ENCODE results near the gene TAMALIN.
A peak's percentile ranks its signal among the peaks of the same experiment; 100 is the strongest.

TAMALIN gene

DNA sequence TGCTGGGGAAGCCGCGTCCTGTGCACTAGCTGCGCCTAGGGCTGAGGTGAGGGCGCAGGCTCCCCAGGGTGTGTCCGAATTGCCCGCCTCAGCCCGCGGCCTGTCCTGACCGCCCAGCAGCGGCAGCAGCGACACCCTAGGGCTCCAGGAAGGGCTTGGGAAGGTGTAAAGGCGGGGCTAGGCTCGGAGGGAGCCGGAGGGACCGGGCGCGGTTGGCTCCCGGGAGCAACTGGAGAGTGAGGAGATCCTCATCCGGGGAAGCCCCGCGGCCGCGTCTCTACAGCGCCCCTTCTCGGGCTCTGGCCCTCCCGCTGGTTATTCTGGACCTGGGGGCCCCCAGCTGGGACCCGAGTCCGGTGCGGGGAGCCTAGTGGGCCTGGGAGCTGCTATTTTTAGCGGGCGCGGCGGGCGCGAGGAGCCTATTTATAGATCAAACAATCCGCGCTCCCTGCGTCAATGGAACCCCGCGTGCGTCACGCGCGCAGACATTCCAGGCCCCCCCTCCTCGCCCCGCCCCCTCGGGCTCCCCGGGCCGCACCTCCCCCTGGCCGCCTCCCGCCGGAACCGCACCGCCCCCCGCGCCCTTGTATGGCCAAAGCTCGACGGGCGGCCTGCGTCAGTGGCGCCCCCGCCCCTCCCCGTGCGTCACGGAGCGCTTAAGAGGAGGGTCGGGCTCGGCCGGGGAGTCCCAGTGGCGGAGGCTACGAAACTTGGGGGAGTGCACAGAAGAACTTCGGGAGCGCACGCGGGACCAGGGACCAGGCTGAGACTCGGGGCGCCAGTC lies 44.2 kb downstream of the TAMALIN start, which contains the start of gene NR4A1:
NR4A1 (plus strand) TSS at position 685 of the 784 bp plus-strand sequence. CDS start 2,887 bp downstream, outside the sequence.
- Histone ChIP-seq H3K27ac (ENCODE audit: low read depth, low read length) (peak within 1 kb of the TSS; percentile 72), H3K36me3 (ENCODE audit: control insufficient read depth in 5 of 5, insufficient read depth in 5 of 5, low read length in 5 of 5) (peaks cover 0 to 29% (median 19%) of the 10 kb centered on the region in 5 donors), H3K4me3 (ENCODE audit: low read depth in 1 of 5, low read length in 5 of 5) (peak within 1 kb of the TSS; percentile 70 to 89 (median 79)), H3K4me1 (ENCODE audit: control insufficient read depth in 5 of 5, insufficient read depth in 5 of 5, low read length in 5 of 5) (peaks cover 11 to 59% (median 33%) of the 10 kb centered on the region in 5 donors), H3K9me3 (ENCODE audit: control insufficient read depth in 5 of 5, low read length in 5 of 5) (peaks cover 0 to 1% (median 0%) of the 10 kb centered on the region in 5 donors), H3K9ac (ENCODE audit: low read length in 5 of 5) (peak within 1 kb of the TSS; percentile 56 to 86 (median 78)), H3K27me3 (ENCODE audit: control insufficient read depth in 5 of 5, insufficient read depth in 4 of 5, low read length in 5 of 5) (peaks cover 0 to 6% (median 0%) of the 10 kb centered on the region in 5 donors)

DNA sequence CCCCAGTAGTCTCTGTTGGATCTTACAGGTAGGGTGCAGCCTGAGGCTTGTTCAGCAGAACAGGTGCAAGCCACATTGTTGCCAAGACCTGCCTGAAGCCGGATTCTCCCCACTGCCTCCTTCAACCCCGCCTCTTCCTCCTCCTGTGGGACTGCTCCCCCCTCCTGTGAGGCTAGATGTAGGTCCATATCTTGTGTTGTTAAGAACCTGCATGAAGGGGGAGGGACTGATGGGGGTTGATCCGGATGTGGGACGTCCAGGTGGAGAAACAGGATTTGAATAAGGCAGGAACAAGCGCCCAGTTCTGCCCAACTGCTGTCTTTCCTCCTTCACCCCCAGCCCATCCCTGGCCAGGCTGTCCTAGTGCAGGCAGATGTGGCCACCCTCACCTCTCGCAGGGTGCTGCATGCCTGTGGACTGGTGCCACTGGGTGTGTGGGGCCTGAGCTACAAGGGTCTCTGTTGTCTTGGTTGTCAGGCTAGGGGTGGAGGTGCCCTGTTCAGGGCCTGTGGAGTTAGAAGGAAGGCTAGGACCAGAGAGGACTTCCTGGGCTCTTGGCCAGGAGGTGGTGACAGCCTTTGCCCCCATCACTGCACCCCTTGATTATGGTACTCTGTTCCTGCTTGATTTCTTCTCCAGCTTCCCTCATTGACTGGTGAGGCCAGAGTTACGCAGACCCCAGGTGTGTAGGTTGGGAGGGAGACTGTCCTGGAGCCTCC lies 45.9 kb downstream of the TAMALIN start:
- Histone ChIP-seq H3K4me1 (ENCODE audit: control insufficient read depth in 5 of 5, insufficient read depth in 5 of 5, low read length in 5 of 5) (peaks cover 5 to 42% (median 27%) of the 10 kb centered on the region in 5 donors), H3K4me3 (ENCODE audit: low read depth in 1 of 5, low read length in 5 of 5) (peak overlapping the region; percentile 63 to 89 (median 79)), H3K9me3 (ENCODE audit: control insufficient read depth in 5 of 5, low read length in 5 of 5) (no peaks in the 10 kb centered on the region), H3K27ac (ENCODE audit: low read depth, low read length) (peak overlapping the region; percentile 72), H3K9ac (ENCODE audit: low read length in 5 of 5) (peak overlapping the region in 4 of 5 donors; percentile 44 to 71 (median 60)), H3K27me3 (ENCODE audit: control insufficient read depth in 5 of 5, insufficient read depth in 4 of 5, low read length in 5 of 5) (no peaks in the 10 kb centered on the region), H3K36me3 (ENCODE audit: control insufficient read depth in 5 of 5, insufficient read depth in 5 of 5, low read length in 5 of 5) (peaks cover 0 to 46% (median 35%) of the 10 kb centered on the region in 5 donors)

DNA sequence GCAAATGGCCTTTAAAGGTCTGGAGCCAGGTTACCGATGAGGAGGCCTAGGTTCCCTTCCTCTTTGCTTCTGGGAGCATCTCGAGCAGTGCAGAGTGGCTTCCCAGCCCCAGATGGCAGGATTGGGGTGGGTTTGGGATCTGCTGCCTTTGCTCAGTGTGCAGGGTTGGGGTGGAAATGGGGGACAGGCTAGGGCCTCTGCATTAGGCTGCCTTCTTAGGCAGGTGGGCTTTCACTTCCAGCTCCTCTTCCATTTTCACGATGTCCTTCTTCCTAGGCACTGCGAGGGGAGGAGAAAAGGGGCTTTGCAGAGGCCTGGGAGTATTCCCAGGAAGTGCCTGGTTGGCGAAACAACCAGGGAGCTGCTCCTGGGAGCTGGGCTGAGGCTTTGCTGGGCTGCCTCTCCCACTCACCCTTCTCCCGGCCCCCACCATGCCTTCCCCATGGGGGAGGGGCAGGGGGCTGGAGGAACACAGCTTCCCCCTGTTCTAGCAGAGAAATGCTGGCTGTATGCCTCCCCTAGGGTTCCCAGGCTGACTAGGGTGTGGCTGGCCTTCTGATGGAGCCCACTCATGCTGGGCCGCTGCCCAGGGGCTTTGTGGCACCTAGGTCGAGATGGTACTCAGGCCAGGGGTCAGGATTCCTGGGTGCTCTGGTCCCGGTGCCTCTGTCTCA lies 46.9 kb downstream of the TAMALIN start:
- peaks cover 0 to 54% (median 43%) of the 10 kb centered on the region in 5 donors for H3K36me3 ChIP-seq (ENCODE audit: control insufficient read depth in 5 of 5, insufficient read depth in 5 of 5, low read length in 5 of 5)
- no peaks in the 10 kb centered on the region for H3K9me3 ChIP-seq (ENCODE audit: control insufficient read depth in 5 of 5, low read length in 5 of 5)
- H3K27ac ChIP-seq (ENCODE audit: low read depth, low read length), result no peak overlapping the region
- H3K4me3 ChIP-seq (ENCODE audit: low read depth in 1 of 5, low read length in 5 of 5), result peak overlapping the region in 4 of 5 donors; percentile 57 to 89 (median 78)
- H3K27me3 ChIP-seq (ENCODE audit: control insufficient read depth in 5 of 5, insufficient read depth in 4 of 5, low read length in 5 of 5), result no peaks in the 10 kb centered on the region
- H3K4me1 ChIP-seq (ENCODE audit: control insufficient read depth in 5 of 5, insufficient read depth in 5 of 5, low read length in 5 of 5), result peaks cover 5 to 42% (median 27%) of the 10 kb centered on the region in 5 donors
- H3K9ac ChIP-seq (ENCODE audit: low read length in 5 of 5), result peak overlapping the region in 1 of 5 donors; percentile 25

DNA sequence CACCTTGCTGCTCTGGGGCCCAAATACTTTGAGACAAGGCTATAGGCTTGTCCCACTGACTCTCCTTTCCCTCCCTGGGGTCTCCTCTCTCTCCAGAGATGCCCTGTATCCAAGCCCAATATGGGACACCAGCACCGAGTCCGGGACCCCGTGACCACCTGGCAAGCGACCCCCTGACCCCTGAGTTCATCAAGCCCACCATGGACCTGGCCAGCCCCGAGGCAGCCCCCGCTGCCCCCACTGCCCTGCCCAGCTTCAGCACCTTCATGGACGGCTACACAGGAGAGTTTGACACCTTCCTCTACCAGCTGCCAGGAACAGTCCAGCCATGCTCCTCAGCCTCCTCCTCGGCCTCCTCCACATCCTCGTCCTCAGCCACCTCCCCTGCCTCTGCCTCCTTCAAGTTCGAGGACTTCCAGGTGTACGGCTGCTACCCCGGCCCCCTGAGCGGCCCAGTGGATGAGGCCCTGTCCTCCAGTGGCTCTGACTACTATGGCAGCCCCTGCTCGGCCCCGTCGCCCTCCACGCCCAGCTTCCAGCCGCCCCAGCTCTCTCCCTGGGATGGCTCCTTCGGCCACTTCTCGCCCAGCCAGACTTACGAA lies 47.6 kb downstream of the TAMALIN start:
- Histone ChIP-seq H3K27ac (ENCODE audit: low read depth, low read length) (no peak overlapping the region), H3K4me1 (ENCODE audit: control insufficient read depth in 5 of 5, insufficient read depth in 5 of 5, low read length in 5 of 5) (peaks cover 5 to 42% (median 27%) of the 10 kb centered on the region in 5 donors), H3K9ac (ENCODE audit: low read length in 5 of 5) (no peak overlapping the region)

DNA sequence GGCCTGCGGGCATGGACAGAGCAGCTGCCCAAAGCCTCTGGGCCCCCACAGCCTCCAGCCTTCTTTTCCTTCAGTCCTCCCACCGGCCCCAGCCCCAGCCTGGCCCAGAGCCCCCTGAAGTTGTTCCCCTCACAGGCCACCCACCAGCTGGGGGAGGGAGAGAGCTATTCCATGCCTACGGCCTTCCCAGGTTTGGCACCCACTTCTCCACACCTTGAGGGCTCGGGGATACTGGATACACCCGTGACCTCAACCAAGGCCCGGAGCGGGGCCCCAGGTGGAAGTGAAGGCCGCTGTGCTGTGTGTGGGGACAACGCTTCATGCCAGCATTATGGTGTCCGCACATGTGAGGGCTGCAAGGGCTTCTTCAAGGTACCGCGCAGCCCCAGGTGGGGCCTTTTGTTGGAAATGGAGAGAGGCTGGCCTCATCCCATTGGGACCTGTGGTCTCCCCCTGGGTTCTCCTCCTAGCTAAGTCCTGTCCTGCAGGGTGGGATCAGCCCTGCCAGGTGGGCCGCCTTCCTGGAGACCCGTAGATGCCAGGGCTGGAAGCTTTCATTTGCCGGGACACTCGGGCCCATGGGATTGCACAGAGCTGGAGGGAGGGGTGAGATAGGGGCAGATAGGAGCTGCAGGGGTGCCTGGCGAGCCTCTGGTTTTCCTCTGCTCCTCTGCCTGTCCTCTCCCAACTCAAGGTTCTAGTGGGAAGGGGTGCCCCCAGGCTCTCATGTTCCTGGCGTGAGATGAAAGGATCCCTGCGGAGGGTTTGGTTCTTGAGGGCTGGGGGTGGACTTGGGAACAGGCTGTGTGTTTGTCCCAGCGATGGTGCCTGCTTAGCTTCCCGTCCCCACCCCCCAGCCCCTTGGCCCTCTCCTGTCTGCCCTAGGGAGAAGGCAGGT lies 48.3 kb downstream of the TAMALIN start:
- H3K4me3 ChIP-seq (ENCODE audit: low read depth in 1 of 5, low read length in 5 of 5), result no peak overlapping the region
- no peak overlapping the region for H3K27ac ChIP-seq (ENCODE audit: low read depth, low read length)
- H3K36me3 ChIP-seq (ENCODE audit: control insufficient read depth in 5 of 5, insufficient read depth in 5 of 5, low read length in 5 of 5), result peaks cover 0 to 62% (median 51%) of the 10 kb centered on the region in 5 donors
- H3K27me3 ChIP-seq (ENCODE audit: control insufficient read depth in 5 of 5, insufficient read depth in 4 of 5, low read length in 5 of 5), result no peaks in the 10 kb centered on the region
- H3K9ac ChIP-seq (ENCODE audit: low read length in 5 of 5), result no peak overlapping the region
- H3K9me3 ChIP-seq (ENCODE audit: control insufficient read depth in 5 of 5, low read length in 5 of 5), result no peaks in the 10 kb centered on the region
- peaks cover 5 to 37% (median 23%) of the 10 kb centered on the region in 5 donors for H3K4me1 ChIP-seq (ENCODE audit: control insufficient read depth in 5 of 5, insufficient read depth in 5 of 5, low read length in 5 of 5)

More for the DNA sequence above, 47.6 kb downstream of the TAMALIN start:
- Histone ChIP-seq H3K9me3 (ENCODE audit: control insufficient read depth in 5 of 5, low read length in 5 of 5) (no peaks in the 10 kb centered on the region), H3K27me3 (ENCODE audit: control insufficient read depth in 5 of 5, insufficient read depth in 4 of 5, low read length in 5 of 5) (no peaks in the 10 kb centered on the region), H3K36me3 (ENCODE audit: control insufficient read depth in 5 of 5, insufficient read depth in 5 of 5, low read length in 5 of 5) (peaks cover 0 to 60% (median 48%) of the 10 kb centered on the region in 5 donors), H3K4me3 (ENCODE audit: low read depth in 1 of 5, low read length in 5 of 5) (peak overlapping the region in 3 of 5 donors; percentile 77 to 89 (median 79))

DNA sequence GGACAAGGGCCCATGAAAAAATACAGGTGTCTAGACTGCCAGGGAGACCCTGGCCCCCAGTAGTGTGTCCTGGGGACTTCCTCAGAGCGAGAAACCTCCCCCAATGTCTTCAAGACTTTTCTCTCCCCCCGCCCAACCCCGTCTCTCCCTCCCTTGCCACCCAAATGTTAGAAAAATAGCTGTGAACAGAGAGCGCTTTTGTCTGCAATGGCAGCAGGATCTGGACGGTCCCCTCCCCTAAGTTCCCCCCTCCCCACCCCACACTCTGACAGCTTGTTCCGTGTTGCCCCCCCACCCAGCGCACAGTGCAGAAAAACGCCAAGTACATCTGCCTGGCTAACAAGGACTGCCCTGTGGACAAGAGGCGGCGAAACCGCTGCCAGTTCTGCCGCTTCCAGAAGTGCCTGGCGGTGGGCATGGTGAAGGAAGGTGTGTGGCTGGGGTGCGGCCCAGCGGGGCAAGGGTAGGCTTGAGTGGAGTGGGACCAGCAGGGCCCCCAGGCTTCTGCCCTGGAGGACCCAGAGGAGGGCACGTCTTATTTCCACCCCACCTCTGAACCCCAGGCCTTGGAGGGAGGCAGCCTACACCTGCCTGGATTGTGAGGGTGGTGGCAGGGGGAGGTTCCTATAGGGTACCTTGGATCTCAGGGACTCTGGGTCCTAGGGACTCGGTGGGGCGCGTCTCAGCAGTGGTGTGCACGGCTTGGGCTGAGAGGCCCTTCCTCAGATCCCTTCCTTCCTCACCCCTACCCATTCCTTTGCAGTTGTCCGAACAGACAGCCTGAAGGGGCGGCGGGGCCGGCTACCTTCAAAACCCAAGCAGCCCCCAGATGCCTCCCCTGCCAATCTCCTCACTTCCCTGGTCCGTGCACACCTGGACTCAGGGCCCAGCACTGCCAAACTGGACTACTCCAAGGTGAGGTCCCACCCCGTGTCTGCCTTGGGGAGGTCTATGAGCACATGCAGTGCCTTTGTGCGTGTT lies 49.3 kb downstream of the TAMALIN start:
- H3K27ac ChIP-seq (ENCODE audit: low read depth, low read length), result no peak overlapping the region
- no peaks in the 10 kb centered on the region for H3K27me3 ChIP-seq (ENCODE audit: control insufficient read depth in 5 of 5, insufficient read depth in 4 of 5, low read length in 5 of 5)
- H3K4me1 ChIP-seq (ENCODE audit: control insufficient read depth in 5 of 5, insufficient read depth in 5 of 5, low read length in 5 of 5), result peaks cover 0 to 29% (median 15%) of the 10 kb centered on the region in 5 donors
- H3K9me3 ChIP-seq (ENCODE audit: control insufficient read depth in 5 of 5, low read length in 5 of 5), result no peaks in the 10 kb centered on the region
- no peak overlapping the region for H3K4me3 ChIP-seq (ENCODE audit: low read depth in 1 of 5, low read length in 5 of 5)
- peaks cover 0 to 62% (median 51%) of the 10 kb centered on the region in 5 donors for H3K36me3 ChIP-seq (ENCODE audit: control insufficient read depth in 5 of 5, insufficient read depth in 5 of 5, low read length in 5 of 5)
- H3K9ac ChIP-seq (ENCODE audit: low read length in 5 of 5), result no peak overlapping the region

DNA sequence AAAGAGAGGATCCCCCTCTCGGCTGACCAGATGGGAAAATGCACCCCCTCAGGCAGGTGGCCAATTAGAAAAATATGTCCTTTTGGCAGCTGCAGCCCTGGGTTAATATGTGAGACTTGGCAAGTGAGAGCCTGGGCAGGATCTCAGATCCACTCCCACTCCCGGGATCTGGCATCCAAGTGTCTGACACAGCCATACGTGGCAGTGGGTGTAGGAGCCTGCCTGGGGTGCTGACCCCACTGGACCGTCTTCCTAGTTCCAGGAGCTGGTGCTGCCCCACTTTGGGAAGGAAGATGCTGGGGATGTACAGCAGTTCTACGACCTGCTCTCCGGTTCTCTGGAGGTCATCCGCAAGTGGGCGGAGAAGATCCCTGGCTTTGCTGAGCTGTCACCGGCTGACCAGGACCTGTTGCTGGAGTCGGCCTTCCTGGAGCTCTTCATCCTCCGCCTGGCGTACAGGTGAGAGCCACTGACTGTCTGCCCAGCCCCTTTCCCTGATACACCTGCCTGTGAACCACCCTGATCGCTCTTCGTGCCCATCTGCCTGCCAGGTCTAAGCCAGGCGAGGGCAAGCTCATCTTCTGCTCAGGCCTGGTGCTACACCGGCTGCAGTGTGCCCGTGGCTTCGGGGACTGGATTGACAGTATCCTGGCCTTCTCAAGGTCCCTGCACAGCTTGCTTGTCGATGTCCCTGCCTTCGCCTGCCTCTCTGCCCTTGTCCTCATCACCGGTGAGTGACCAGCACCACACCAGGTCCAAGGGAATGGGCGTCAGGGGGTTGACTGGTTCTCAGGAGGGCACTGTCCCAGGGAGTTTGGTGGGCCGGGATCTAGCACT lies 50.3 kb downstream of the TAMALIN start:
- Histone ChIP-seq H3K4me3 (ENCODE audit: low read depth in 1 of 5, low read length in 5 of 5) (peak overlapping the region in 1 of 5 donors; percentile 6), H3K4me1 (ENCODE audit: control insufficient read depth in 5 of 5, insufficient read depth in 5 of 5, low read length in 5 of 5) (peaks cover 0 to 20% (median 8%) of the 10 kb centered on the region in 5 donors), H3K27ac (ENCODE audit: low read depth, low read length) (no peak overlapping the region), H3K9ac (ENCODE audit: low read length in 5 of 5) (no peak overlapping the region), H3K9me3 (ENCODE audit: control insufficient read depth in 5 of 5, low read length in 5 of 5) (no peaks in the 10 kb centered on the region), H3K27me3 (ENCODE audit: control insufficient read depth in 5 of 5, insufficient read depth in 4 of 5, low read length in 5 of 5) (no peaks in the 10 kb centered on the region), H3K36me3 (ENCODE audit: control insufficient read depth in 5 of 5, insufficient read depth in 5 of 5, low read length in 5 of 5) (peaks cover 0 to 62% (median 51%) of the 10 kb centered on the region in 5 donors)
